Daoy (cell line): Measurements from ENCODE around the gene ATRX. TPM values are rescaled to one million over a fixed set of nuclear protein-coding genes. Genes with fewer than 3 reads are reported as not detected.
"Not testable (repeated sequence)": the region's sequence is repeated elsewhere in the genome, so short reads cannot be mapped to it uniquely, and the experiment has no call there.

Experiments
- DNase-seq: peaks from one replicate; pipeline ENCODE4 v3.0.0-alpha.2; 2015; ENCODE audit warnings: low read depth
- total RNA-seq: library from RNA; depleted of rRNA; stranded (reverse); fragments of >200 nt; shearing (Covaris generic); gene quantifications from 2 replicates; pipeline ENCODE4 v1.2.3, GENCODE V29; 2014; rRNA removed

Gene ATRX, protein sequence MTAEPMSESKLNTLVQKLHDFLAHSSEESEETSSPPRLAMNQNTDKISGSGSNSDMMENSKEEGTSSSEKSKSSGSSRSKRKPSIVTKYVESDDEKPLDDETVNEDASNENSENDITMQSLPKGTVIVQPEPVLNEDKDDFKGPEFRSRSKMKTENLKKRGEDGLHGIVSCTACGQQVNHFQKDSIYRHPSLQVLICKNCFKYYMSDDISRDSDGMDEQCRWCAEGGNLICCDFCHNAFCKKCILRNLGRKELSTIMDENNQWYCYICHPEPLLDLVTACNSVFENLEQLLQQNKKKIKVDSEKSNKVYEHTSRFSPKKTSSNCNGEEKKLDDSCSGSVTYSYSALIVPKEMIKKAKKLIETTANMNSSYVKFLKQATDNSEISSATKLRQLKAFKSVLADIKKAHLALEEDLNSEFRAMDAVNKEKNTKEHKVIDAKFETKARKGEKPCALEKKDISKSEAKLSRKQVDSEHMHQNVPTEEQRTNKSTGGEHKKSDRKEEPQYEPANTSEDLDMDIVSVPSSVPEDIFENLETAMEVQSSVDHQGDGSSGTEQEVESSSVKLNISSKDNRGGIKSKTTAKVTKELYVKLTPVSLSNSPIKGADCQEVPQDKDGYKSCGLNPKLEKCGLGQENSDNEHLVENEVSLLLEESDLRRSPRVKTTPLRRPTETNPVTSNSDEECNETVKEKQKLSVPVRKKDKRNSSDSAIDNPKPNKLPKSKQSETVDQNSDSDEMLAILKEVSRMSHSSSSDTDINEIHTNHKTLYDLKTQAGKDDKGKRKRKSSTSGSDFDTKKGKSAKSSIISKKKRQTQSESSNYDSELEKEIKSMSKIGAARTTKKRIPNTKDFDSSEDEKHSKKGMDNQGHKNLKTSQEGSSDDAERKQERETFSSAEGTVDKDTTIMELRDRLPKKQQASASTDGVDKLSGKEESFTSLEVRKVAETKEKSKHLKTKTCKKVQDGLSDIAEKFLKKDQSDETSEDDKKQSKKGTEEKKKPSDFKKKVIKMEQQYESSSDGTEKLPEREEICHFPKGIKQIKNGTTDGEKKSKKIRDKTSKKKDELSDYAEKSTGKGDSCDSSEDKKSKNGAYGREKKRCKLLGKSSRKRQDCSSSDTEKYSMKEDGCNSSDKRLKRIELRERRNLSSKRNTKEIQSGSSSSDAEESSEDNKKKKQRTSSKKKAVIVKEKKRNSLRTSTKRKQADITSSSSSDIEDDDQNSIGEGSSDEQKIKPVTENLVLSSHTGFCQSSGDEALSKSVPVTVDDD (N-terminal part only)
- 18.1 and 18.8 TPM in 2 replicates for total RNA-seq

DNA sequence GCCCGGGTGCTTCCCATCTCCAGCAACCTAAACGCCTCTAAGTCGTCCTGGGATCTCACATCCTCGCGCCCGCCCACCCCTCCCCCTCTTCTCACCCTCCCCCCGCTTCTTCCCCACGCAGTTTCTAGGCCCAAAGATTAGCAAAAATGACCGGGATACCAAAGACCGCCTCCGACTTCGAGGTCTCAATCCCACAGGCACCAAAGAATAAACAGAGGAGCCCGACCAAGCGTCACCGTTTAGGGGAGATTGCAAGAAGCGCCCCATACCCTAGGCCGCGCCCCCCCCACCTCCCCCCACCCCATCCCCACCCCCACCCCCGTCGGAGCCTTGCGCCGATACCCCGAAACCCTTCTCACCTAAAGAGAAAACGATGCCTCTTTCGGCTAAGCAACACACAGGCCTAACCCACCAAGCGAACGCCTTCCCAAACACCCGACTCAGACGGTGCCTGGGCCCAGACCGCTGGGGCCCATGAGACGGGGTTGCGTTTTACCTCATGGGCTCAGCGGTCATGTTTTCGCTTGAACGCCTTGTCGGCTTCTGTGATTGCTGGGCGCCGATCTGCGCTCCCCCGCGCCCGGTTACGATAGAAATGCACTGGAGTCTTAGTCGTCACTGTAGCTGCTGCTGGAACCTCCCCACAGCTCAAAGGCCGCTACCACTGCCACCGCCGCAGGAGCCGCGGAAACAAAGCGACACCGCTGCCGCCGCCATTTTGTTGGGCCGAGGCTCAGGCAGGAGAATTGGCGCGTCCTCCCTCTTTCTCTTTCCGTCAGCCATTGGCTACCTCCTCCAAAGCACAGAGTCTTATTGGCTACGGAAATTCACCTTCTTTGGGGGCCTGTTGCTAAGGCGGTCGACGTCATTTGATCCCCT, at the start of gene ATRX:
Gene ATRX (minus strand): TSS at position 731 of the 879 bp plus-strand sequence. CDS start 215 bp downstream, at position 516.
- DNase-seq: peak; percentile 81

DNA sequence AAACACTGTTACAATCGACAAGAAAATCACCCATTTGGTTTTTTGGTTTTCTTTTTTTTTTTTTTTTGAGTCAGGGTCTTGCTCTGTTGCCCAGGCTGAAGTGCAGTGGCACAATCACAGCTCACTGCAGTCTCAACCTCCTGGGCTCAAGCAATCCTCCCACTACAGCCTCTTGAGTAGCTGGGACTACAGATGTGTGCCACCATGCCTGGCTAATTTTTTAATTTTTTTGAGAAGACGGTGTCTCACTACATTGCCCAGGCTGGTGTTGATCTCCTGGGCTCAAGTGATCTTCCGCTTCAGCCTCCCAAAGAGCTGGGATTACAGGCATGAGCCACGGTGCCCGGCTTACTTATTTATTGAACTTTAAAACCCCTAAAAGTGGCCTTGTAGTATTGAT, 45.5 kb upstream of the ATRX start:
- not testable (repeated sequence) for DNase-seq

DNA sequence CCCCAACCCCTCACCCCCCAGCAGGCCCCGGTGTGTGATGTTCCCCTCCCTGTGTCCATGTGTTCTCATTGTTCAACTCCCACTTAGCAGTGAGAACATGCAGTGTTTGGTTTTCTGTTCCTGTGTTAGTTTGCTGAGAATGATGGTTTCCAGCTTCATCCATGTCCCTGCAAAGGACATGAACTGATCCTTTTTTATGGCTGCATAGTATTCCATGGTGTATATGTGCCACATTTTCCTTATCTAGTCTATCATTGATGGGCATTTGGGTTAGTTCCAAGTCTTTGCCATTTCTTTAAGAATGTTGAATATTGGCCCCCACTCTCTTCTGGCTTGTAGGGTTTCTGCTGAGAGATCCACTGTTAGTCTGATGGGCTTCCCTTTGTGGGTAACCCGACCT, 36.0 kb upstream of the ATRX start:
- not testable (repeated sequence) for DNase-seq

DNA sequence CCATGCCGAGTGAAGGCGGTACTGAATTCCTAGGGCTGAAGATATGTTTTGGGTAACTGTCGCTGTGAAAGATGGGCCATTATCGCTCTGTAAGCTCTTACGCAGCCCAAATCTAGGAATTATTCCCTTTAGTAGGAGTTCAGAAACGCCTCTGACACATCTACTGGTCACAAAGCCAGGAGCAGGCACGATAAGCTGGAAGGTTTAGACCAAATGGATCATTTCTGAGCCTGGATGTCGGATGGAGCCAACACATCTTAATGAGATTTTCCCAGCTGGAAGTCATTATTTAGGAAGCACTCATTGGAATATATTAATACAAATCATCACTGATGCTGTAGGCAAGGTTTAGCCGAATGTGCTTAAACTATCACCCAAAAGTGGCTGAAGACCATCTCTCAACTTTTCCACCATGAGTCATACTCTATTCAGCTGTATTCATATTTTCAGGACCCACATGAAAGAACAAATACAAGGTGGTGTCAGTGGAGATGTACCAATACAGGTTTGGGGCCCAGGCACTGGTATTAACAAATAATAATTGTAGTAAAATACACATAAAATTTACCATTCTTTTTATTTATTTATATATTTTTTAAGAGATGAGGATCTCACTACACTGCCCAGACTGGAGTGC, 34.2 kb upstream of the ATRX start:
- DNase-seq: no peak

DNA sequence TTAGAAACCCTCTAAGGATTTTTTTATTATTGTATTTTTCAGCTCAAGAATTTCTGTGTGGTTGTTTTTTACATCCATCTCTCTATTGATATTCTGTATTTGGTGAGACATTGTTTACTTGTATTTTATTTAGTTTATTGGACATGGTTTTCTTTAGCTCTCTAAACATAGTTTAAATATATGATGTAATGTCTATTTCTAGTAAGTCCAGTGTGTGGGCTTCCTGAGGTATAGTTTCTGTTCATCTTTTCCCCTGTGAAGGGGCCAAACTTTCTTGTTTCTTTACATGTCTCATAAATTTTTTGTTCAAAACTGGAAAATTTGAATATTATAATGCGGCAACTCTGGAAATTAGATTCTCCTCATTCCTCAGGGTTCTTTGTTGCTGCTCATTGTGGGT, 28.2 kb upstream of the ATRX start:
- no peak for DNase-seq

DNA sequence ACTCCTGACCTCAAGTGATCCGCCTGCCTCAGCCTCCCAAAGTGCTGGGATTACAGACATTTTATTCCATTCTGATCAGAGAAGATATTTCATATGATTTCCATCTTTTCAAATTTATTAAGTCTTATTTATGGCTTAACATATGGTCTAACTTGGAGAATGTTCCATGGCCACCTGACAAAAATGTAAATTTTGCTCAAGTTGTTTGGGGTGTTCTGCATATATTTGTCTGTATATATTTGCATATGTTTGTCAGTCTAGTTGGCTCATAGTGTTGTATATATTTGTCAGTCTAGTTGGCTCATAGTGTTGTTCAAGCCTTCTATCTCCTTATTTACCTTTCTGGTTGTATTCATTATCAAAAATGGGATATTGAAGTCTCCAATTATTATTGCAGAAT, 16.2 kb upstream of the ATRX start:
- DNase-seq: no peak

DNA sequence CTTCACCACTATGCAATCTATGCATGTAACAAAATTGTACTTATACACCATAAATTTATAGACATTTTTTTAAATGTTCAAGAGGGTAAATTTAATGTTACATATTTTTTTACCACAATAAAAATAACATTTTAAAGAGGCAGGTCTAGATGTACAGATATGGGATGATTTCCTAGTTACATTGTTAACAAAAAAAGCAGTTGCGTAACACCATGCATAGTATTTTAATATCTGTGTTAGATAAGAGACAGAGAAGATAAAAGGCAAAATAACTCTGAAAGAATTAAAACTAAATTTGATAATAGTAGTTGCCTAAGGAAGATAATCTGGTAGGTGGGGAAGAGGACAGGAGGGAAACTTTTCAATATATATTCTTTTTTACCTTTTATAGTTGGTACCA, 9.1 kb upstream of the ATRX start:
- no peak for DNase-seq

DNA sequence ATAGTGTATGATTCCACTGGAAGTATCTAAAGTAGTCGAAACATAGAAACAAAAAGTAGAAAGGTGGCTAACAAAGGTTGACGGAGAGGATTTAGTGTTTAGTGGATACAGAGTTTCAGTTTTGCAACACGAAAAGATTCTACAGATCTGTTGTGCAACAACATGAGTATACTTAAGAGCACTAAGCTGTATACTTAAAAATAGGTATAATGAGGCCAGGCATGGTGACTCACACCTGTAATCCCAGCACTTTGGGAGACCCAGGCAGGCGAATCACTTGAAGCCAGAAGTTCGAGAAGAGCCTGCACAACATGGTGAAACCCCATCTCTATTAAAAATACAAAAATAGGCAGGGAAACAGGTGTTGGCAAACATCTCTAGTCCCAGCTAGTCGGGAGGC, 7.9 kb upstream of the ATRX start:
- no peak for DNase-seq

DNA sequence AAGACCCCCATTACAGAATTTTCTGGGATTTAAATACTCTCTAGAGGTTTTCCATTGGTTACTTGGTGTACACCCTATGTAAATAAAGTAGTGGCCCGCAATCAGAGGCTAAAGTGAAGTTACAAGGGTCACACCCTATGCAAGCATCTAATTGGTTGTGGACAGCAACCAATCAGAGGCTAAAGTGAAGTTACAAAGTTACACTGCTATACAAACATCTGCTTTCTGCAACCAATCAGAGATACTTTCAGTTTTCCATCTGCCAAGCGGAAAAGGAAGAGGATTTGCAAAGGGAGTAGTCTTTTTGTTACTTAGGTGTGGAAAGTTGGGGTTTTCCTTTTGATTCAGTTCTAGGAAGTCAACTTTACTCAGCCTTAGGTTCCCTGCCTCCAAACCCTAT, 2.0 kb upstream of the ATRX start:
- DNase-seq: peak; percentile 8

DNA sequence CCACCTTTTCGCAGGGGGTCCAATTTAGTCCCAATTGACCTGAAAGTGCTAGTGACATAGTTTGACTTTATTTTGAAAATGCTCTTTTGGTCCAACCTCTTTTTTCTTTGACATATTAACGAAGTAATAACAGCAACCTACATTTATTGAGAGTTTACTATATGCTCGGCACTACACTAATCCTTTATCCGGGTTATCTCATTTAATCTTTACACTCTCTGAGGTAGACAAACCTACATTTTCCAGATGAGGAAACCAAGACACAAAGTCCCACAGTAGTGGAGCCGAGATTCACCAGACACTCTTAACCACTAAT, 307 bp upstream of the ATRX start:
- DNase-seq: no peak

DNA sequence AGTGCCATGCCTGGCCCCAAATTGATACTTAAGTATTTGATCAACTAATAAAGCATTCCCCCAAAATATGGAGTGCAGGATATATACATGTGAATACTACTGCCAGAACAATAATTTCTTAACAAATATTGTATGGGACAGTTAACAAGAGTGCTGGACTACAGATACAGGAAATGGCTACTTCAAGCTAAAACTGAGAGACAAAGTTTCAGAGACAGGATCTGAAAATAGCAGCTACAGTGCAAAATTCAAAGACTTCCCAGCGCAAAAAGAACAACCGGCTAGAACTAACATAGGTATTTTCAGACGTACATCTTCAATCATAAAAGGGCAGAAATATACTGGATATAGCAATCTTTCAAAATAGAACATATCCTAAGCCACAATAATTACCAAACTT, 6.3 kb downstream of the ATRX start:
- DNase-seq: no peak

DNA sequence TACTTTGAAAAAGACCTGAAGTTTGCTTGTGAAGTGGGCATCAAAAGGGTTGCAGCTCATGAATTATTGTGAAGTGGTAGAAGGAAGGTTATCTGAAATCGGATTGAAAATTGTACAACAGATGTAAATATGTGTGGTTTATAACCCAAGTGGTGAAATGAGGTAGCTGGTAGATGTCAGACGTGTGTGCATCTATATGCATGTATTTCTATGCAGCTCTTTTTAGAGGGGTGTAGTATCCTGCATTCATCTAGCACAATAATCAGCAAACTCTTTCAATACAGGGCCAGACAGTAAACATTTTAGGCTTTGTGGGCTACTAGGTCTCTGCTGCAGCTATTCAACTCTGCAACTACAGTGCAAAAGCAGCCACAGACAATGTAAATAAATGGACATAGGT, 9.4 kb downstream of the ATRX start:
- no peak for DNase-seq

DNA sequence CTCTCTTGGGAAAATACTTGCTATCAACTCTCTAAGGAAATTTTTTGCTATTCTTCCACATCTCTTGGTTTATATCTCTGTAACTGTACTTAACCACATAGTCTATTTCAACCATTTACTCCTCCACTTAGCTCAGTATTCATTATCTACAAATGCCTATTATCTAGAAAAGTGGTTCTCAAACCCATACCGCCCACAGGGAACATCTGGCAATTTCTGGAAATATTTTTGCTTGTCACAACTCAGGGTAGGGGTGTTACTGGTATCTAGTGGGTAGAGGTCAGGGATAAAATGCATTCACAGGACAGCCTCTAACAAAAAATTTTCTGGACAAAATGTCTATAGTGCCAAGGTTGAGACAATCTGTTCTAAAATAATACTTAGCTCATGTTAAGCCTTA, 14.4 kb downstream of the ATRX start:
- no peak for DNase-seq

DNA sequence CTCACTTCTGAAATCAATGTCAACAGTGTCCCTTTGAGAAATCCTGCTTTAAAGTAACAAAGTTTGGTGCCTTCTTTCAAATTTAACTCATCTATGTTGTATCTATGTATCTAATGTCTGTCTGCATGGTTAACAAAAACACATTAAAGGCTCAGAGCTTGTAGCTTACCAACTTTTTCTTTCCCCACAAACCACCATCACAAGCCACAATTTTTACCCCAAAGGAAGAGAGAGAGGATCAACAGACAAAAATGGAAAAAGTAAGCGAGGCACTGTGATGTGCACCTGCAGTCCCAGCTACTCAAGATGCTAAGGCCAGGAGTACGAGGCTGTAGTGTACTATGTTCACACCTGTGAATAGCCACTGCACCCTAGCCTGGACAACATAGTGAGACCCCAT, 17.2 kb downstream of the ATRX start:
- DNase-seq: no peak

DNA sequence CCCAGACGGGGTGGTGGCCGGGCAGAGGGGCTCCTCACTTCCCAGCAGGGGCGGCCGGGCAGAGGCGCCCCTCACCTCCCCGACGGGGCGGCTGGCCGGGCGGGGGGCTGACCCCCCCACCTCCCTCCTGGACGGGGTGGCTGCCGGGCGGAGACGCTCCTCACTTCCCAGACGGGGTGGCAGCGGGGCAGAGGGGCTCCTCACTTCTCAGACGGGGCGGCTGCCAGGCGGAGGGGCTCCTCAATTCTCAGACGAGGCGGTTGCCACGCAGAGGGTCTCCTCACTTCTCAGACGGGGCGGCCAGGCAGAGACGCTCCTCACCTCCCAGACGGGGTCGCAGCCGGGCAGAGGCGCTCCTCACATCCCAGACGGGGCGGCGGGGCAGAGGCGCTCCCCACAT, 19.8 kb downstream of the ATRX start:
- DNase-seq: not testable (repeated sequence)

DNA sequence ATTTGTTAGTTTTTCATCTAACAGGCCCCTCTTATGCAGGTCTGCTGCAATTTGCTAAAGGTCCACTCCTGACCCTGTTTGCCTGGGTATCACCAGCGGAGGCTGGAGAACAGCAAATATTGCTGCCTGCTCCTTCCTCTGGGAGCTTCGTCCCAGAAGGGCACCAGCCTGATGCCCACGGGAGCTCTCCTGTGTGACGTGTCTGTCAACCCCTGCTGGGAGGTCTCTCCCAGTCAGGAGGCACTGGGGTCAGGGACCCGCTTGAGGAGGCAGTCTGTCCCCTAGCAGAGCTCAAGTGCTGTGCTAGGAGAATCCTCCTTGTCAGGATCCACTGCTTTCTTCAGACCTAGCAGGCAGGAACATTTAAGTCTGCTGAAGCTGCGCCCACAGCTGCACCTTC, 30.5 kb downstream of the ATRX start:
- DNase-seq: no peak

DNA sequence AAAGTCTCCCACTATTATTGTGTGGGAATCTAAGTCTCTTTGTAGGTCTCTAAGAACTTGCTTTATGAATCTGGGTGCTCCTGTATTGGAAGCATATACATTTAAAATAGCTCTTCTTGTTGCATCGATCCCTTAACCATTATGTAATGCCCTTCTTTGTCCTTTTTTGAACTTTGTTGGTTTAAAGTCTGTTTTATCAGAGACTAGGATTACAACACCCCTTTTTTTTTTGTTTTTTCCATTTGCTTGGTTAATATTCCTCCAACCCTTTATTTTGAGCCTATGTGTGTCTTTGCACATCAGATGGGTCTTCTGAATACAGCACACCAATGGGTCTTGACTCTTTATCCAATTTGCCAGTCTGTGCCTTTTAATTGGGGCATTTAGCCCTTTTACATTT, 32.1 kb downstream of the ATRX start:
- DNase-seq: not testable (repeated sequence)

DNA sequence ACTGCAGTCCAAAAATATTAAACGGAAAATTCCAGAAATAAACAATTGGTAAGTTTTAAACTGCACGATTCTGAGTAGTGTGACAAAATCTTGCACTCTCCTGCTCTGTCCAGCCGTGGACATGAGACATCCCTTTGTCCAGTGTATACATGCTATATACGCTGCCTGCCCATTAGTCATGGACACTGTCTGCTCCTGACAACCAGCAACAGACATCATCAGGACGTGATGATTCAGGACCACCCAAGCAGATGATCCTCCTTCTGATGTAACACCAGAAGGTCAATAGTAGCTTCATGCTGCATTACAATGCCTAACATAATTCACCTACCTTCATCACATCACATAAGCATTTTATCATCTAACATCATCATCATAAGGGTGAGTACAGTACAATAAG, 36.3 kb downstream of the ATRX start:
- peak; percentile 2 for DNase-seq

DNA sequence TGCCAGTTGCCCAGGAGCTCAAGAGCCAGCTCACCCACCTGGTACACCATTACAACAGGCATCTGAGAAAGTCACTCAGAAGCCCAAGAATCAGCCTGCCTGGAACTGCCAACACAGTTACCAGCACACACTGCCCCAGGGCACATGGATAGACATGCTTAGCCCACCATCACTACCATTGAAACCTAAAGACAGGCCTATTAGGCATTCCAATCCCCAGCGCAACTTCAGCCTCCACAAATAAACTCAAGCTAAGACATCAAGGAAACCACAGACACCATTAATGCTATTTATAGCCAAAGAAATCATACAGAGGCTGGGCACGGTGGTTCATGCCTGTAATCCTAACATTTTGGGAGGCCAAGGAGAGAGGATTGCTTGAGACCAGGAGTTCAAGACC, 42.3 kb downstream of the ATRX start:
- DNase-seq: peak; percentile 0

DNA sequence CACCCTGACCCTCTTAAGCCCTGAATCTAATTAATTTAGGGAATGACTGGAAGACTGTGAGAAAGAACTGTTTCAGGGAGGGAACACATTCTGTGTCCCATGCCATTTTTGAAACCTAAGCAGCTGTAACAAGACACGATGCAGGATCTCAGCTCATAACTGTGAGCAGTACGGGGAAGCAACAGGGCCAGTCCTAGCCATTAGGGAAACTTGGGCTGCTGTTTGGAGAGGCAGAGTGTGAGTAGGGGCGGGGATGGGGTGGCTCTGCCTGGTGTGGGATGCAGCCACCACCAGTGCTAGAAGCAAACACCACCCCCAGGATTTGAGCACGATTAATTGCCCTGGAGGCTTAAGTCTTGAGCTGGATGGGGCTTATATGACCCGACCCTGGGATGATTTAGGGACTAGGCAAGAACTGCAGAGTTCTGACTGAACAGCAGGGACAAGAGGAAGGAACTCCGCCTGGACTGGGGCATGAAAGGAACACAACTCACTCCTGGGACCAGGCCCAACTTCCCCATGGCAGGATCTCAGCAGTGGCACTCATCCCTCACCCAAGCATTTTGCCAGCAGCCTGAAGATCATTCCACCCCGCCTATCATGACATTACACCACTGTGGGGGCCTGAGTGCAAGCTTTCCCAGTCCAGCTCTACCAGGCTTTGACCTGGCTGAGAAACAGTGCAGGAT, 43.1 kb downstream of the ATRX start:
- DNase-seq: no peak
